ENCODE data around the gene RRP36.
"Not testable (repeated sequence)": the region's sequence is repeated elsewhere in the genome, so short reads cannot be mapped to it uniquely, and the experiment has no call there.

Gene RRP36, protein sequence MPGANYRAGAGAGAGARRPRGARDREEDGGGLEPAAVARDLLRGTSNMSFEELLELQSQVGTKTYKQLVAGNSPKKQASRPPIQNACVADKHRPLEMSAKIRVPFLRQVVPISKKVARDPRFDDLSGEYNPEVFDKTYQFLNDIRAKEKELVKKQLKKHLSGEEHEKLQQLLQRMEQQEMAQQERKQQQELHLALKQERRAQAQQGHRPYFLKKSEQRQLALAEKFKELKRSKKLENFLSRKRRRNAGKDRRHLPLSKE

DNA sequence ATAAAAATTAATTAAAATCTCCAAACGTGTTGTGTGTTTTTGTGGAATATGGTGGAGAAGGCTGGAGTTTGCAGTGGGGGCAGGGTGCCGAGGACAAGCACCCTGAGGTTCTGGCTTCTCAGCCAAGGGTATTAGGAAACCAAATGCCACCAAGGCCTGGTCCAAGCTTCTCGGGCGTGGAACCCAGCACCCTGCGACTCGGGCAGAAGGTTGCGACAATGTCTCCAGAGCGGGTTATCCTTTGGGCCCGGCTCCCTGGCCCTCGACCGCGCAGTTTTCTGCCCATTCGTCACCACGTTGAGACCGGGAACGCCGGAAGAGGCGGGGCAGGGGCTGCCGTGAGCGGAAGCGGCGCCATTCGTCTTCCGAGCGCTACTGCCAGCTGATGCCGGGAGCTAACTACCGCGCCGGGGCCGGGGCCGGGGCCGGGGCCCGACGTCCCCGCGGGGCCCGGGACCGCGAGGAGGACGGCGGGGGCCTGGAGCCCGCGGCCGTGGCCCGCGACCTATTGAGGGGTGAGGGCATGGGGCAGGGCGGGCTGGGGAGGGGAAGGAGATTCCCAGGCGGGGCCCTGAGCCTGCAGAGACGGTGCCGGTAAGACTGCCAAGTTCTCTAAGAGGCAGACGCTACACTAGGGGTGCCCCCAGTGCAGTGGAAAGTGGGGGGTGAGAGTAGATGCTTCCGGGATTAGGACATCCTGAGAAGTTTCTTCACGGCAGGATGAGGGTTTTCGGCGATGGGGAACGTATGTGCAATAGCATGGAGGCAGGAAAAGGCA is at the start of gene RRP36:
Gene RRP36, plus strand, starts transcription at position 354 of the 778 bp plus-strand sequence. Its CDS starts 32 bp downstream, at position 386.
- DNase-seq: peak; percentile 47

DNA sequence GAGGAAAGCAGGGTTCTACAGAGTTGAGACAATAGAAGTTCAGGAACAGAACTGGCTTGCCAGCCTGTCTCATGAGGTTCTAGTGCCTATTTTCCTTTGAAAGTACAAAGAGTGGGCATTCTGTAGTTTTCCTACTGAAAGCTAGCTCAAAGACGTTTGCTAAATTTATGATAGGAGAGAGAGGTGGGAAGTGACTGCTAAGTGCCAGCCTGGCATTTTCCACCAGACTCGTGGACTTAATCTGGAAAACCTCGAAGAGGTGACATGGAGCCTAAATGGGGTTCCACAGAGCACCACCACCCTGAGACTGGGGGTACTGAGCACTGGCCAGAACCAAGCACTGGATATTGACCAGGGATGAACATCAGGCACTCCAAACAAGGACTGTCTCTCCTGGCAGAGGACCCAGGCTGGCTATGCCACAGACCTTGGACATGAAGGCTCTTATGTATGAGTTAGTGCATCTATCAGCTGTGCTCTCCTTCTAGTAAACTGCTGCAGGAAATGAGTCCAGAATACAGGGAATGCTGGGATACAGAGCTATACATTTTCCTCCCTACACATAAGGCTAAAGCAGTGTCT is 49.6 kb upstream of the RRP36 start:
- DNase-seq: no peak

DNA sequence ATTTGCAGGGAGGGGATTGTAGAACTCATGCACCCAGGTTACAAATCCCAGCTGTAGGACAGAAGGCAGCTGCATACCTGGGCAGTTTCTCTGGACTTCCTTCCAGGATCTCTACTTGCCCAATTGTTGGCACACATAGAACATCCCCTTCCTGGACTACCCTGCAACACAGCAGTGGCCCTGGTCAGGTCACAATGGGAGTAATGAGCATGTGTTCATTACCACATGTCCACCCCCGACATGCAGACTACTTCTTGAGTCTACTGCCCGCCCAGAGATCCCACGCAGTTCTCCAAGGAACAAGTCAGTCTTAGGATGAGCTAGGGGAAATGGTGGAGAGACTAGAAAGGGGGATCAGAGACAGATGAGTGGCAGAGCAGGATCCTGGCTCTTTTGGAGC is 47.5 kb upstream of the RRP36 start:
- DNase-seq: no peak

DNA sequence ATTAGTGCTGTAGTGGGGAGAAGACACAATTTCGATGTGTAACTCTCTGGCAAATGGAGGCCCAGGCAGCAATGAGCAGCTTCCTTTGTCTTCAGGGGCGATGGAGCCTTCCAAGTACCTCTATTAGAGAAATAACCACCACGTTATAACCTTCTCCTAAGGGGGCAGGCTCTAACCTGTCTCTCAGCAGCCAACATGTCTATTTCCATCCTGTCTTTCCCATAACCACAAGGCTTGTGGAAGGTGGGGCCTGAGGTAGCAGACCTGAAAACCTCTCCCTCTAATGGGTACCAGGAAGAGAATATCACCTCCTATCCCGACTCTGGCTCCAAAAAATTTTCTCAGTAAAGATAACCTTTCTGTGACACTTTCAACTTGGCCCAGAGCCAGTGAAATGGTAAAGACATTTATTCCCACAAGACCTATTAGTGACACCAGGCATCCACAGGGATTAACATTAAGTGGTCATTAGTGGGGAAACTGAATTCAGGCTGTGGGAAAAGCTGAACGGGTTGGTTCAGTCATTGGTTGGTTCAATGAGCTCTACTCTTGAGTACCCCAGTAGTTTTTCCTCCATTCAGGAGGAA is 46.4 kb upstream of the RRP36 start:
- DNase-seq: no peak

DNA sequence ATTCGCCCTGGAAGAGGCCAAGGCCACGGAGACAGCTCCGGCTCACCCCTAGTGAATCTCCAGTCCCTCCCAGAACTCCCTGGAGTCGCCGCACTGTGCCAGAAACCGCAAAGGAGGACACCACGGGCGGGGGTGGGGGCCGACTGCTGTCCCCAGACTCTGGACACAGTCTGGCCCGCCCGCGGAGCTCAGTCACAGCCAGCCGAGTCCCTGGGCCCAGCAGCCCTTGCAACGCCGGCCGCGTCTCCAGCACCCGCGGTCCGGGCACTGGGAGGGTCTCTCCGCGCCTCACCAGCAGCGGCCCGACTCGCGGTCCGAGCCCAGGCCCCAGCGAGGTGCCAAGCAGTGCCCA is 43.0 kb upstream of the RRP36 start:
- DNase-seq: no peak

DNA sequence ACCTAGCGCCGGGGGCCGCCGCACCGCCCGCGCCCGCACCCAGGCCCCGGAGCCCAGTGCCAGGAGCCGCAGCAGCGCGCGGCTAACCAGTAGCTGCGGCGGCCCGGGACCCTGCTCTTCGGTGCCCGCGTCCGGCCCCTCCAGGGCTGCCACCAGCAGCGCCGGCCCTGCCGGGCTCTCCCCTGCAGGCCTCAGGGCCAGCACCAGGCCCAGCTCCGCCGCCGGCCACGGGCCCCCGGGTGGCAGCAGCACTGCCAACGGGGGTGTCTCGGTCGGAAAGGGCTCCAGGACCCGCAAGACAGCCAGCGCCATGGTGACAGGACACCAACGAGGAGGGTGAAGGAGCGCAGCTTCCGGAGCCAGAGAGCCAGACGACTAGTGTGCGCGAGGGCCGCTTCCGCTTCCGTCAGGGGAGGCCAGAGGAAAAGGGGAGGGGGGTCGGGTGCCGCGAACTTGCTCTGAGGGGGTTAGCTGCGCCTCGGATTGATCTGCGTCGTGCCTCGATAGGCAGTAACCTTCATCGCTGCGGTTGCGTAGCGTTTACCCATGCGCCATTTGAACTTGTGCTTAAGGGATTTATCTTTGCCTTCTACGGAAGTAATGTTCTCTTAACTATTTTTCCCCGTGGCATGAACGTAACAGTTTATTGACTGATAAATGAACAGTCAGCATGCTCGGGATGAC is 42.4 kb upstream of the RRP36 start, which contains the start of gene PEX6:
Gene PEX6, minus strand, starts transcription at position 343 of the 684 bp plus-strand sequence. Its CDS starts 31 bp downstream, at position 312.
- peak; percentile 94 for DNase-seq

DNA sequence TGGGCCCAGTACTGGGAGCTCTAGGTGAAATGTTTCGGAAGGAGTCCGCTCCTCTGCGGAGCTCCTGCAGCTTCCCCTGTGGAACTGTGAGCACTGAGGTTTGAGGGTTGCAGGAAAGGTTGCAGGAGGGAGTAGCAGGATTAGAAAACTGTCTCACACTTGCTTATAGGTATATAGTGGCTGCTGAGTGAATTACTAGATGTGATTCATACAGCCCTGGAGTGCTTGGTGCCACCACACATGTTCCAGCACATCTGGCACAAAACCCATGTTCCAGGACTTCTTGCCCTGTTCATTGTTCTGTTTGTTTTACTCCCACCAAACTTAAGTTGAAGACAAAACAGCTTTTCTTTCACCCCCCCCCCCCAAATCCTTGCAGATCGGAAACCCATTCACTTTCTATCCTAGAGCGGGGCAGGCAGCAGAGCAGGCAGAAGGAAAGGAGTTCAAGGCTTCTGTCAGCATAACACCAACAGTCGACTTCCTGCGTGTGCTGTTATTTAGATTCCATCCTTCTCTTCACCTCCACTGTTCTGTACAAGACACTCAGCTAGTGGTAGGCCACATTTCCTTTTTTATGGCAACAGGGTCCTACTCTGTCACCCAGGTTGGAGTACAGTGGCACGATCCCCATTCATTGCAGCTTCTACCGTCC is 41.8 kb upstream of the RRP36 start:
- DNase-seq: no peak

DNA sequence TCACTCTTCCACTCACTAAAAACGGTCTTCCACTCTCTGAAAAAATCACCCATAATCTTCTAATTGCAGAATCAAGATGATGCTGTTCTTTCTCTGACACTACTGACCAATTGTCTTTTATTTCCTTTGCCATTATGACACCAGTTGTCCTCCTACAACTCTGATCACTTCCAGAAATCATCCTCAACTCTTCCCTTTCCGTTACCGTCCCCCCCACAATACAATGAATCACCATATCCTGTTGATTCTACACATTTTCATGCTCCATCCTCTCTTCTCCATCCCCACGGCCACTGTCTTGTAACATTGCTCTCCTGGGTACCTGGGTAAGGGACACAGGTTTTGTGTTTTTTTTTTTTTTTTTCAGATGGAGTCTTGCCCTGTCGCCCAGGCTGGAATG is 39.6 kb upstream of the RRP36 start:
- DNase-seq: no peak

DNA sequence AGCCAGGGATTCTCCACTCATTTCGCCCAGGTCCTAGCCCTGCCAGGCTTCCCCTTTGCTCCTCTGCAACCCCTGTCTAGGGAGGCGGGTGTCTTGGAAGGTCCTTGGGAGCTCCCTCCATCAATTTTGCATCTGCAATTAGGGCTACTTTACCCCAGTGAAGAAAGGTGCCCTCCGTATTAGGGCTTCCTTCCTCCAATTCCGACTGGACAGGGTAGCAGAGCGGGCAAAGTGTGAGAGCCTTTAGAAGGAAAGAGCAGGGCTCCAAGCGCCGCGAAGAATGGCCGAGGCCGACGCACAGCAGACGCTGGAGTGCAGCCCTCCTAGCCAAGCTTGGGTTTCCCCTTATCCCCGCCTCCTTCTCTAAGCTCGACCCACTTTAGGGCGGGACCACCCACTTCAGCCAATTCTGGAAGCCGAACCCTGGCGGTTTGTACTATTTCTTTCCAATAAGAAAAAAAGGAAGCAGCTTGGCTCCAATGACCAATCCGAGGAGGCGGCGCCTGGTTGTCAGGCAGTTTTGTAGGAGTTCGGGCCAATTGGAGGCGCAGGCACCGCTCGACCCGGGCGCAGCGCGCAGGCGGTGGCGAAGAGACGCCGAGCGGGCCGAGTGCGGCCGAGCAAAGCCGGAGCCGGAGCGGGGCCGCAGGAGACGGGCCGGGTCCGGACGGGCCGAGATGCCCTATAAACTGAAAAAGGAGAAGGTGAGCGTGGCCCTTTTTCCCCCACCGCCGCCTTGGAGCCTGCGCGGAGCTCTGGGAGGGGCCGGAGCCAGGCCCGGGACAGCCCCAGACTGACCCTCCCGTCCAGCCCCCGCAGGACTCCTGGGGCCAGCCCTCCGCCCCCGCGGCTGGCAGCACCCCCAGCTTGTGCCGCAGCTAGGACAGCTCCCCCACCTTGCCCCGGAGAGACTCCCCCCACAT is 37.2 kb upstream of the RRP36 start, which contains the start of gene PPP2R5D:
Gene PPP2R5D, plus strand, starts transcription at position 570 of the 923 bp plus-strand sequence. Its CDS starts 108 bp downstream, at position 678.
- peak; percentile 98 for DNase-seq

DNA sequence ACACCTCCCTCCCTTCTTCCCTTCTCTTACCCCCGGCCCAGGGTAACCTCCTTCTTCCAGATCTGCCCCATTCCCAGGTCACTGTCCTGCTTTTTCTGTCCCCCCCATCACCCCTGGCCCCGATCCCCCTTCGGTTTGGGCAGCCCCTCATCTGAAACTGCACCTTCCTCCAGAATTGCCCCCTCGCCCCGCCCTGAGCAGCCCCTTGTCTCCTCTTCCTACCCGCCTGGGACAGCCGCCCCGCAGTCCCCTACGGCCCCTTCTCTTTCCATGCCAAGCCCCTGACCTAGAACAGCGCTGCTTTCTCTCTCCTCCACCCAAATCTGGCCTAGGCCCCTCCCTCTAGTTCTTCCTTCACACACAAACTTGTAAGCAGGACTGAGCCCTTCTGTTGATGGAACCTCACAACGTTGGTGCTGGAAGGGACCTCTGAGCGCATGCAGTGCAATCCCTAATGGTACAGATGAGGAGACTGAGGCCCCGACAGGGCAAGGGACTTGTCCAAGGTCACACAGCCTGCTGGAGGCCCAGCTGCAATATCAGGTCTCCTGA is 36.4 kb upstream of the RRP36 start:
- no peak for DNase-seq

DNA sequence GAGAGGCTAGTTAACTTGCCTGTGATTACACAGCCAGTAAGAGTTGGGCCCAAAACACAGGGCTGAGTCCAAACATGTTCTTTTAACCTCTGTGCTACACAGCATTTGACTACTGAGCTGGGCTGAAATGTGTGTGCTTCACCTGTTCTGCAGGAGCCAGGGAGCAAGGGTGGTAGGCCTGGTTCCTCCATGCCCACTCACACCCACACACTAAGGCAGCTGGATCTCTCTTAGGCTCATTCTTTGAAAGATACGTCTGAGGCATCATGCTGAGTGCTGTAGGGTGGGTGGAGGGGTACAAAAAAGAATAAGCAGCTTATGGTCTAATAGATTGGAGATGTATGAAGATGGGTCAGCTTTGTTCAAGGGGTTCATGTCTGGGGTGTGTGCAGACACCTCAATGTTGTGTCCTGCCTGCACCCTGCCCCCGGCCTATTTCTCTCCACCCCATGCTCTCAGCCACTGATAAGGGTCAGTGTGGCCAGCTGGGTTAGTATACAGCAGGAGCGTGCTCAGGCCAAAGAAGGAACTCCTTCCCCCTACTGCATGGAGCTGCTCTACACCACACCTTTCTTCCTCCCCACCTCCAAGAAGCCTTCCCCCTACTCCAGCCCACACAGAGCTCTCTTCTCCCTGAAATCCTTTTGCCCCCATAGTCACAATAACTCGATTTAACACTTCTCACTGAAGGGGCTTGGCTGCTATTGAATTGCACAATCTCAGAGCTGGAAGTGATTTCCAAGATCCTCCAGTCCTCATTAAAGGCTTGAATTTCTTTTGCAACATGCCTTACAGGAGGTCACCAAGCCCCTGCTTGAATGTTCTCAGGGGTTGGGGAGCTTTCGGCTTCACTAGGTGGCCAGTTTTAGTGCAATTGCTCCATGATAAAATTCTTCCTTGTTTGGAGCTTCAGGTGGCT is 33.6 kb upstream of the RRP36 start:
- no peak for DNase-seq

DNA sequence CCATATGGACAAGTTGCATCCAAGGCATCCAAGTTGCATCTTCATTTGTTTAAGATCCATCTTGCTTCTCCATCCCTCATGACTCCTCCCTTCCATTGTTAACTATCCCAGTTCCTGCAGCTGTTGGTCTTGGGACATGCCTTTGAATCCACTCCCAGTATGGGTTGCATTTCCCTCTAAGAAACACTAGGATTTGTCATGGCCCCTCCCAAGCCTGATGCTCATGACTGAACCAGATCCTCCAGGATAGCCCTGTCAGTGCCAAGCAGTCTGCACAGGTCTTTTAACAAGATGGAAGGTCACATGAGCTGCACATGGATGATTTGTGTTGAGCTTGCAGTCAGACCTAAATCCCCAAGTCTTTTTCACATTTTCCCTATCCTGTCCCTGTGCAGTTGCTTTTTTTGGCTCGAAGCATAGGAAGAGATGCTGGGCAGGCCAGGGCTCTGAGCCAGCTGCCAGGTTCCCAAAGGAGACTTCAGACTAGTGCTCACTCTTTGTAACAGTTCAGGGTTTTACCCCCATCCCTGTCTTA is 32.9 kb upstream of the RRP36 start:
- no peak for DNase-seq

DNA sequence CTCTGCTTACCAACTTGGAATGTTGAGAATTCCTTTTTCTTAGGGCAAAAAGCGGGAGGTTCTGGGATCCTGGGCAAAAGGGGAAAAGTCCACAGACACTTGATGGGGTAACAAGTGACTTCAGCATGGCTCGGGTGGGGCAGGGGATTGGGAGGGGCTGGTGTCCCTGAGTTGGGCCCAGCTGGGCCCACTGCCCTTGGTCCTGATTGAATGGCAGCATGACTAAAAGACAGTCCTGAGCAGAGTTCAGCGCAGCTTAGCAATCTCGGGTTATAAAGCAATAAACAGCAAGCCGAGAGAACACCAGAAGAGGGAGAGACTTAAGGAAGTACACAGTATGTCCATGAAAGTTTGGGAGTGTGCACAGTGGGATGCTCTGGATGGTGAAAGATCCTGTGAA is 31.5 kb upstream of the RRP36 start:
- DNase-seq: no peak

DNA sequence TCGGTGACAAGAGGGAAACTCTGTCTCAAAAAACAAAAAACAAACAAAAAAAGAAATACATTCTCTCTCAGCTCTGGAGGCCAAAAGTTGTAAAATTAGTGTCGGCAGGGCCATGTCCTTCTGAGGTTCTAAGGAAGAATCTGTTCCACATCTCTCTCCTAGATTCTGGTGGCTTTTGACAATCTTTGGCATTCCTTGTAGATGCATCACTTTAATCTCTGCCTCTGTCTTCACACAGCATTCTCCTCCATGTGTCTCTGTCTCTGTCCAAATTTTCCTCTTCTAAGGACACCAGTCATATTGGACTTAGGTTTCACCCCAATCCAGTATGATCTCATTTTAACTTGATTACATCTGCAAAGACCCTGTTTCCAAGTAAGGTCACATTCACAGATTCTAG is 28.0 kb upstream of the RRP36 start:
- DNase-seq: no peak

DNA sequence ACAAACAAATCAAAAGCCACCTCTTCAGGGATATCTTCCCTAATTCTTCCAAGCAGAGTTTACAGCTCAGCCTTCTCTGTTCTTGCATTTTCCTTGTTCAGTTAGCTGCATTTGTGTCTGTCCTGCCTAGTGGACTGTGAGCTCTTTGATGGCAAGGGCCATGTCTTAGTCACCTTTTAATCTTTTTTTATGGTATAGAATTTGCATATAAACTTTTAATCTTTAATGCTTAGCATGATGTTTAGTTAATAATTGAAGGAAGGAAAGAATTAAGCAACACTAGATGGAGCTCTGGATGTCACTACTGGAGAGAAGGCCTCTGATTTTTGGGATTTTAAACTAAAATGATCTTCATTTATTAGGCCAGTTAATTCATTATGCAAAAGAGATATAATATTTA is 24.9 kb upstream of the RRP36 start:
- no peak for DNase-seq

DNA sequence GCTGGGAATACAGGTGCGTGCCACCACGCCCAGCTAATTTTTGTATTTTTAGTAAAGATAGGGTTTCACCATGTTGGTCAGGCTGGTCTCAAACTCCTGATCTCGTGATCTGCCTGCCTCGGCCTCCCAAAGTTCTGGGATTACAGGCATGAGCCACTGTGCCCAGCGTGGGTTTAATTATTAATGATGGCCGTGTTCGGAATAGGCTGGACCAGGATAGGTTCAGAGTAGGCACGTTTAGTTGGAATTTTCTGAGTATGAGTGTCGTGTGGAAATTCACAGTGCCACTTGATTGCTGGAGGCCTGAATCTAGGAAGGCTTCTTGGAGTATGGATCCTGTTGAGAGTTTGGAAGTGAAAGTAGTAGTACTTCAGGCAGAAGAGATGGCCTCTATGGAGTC is 23.2 kb upstream of the RRP36 start:
- not testable (repeated sequence) for DNase-seq

DNA sequence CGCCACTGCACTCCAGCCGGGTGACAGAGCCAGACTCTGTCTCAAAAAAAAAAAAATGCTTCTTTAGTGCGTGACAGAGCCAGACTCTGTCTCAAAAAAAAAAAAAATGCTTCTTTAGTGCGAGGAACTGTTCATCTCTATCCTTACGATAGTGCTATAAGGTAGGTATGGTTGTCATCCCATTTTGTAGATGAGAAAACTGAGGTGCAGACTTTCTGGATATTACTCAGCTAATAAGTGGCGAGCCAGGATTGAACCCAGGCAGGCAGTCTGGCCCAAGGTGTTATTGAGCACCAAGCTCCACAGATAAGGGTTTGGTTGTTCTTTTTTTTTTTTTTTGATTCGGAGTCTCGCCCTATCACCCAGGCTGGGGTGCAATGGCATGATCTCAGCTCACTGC is 19.6 kb upstream of the RRP36 start:
- no peak for DNase-seq

DNA sequence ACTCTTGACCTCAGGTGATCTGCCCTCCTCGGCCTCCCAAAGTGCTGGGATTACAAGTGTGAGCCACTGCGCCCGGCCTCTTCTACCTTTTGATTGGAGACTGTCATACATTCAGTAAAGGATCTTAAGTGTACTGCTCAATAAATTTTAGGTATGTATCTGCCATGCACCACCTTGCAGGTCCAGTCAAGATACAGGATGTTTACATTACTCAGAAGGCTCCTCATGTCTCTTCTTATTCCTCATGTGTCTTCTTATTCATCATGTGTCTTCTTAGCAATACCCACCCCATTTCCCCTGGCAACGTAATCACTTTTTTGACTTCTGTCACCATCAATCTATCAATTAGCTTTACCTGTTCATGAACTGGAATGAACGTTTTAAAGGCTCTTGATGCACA is 15.6 kb upstream of the RRP36 start:
- no peak for DNase-seq

DNA sequence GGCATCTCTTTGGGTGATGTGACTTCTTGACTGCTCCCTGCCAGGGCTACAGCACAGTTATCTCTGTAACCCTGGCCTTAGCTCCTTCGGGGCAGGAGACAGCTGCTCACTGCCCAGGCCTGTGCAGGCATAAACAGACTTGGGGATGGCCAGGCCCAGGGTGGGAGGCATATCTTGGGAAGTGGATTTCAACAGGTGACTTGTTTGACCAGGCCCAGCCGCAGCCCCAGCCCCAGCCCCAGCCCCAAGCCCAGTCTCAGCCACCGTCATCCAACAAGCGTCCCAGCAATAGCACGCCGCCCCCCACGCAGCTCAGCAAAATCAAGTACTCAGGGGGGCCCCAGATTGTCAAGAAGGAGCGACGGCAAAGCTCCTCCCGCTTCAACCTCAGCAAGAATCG is 15.2 kb upstream of the RRP36 start:
- no peak for DNase-seq

DNA sequence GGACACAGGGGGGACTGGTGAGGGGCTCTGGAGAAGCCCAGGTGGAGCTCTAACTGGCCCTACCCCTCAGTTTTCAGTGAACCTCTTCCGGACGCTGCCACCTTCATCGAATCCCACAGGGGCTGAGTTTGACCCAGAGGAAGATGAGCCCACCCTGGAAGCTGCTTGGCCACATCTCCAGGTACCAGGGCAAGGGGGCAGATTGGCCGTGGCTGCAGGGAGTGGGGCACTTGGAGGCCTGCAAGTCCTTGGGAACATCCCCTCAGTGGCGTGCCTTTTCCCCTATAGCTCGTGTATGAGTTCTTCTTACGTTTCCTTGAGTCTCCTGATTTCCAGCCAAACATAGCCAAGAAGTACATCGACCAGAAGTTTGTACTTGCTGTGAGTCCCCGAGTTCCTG is 14.3 kb upstream of the RRP36 start:
- DNase-seq: no peak

Data from CD4-positive, alpha-beta T cell treated with Interferon gamma for 1 hour (primary cell).